NCI-H524 treated with DMSO at 0.1 percent for 48 hours (cell line): ENCODE measurements around the gene TELO2.

Experiments used
- DNase-seq: peaks from one replicate; lab custom pipeline; 2025; lab: John Stamatoyannopoulos, UW

The TELO2 gene

GRCh38 chr16:1519831-1520230 lies 26.7 kb downstream of the TELO2 start:
- no peak for DNase-seq

- no peak for DNase-seq
These were observed 27.3 kb downstream of the TELO2 start for GRCh38 chr16:1520461-1520860.

- no peak for DNase-seq
These were observed 30.6 kb downstream of the TELO2 start for GRCh38 chr16:1523581-1524245.

GRCh38 chr16:1524366-1524765 lies 31.2 kb downstream of the TELO2 start:
- DNase-seq, result no peak

GRCh38 chr16:1525871-1526607 lies 32.9 kb downstream of the TELO2 start:
- DNase-seq, result no peak

GRCh38 chr16:1526608-1527555 lies 33.7 kb downstream of the TELO2 start:
- no peak for DNase-seq

- DNase-seq, result no peak
These were observed 35.0 kb downstream of the TELO2 start for GRCh38 chr16:1527836-1528811.

- DNase-seq, result no peak
These were observed 35.9 kb downstream of the TELO2 start for GRCh38 chr16:1528921-1529537.

GRCh38 chr16:1530349-1530882 lies 37.3 kb downstream of the TELO2 start:
- DNase-seq, result no peak

GRCh38 chr16:1530883-1531637 lies 37.9 kb downstream of the TELO2 start:
- no peak for DNase-seq

GRCh38 chr16:1531638-1531910 lies 38.4 kb downstream of the TELO2 start:
- DNase-seq, result no peak

- DNase-seq, result no peak
These were observed 39.1 kb downstream of the TELO2 start for GRCh38 chr16:1532081-1532760.

- no peak for DNase-seq
These were observed 39.6 kb downstream of the TELO2 start for GRCh38 chr16:1532771-1533170.

GRCh38 chr16:1533443-1533951 lies 40.3 kb downstream of the TELO2 start, which contains the start of gene TMEM204:
TMEM204 (plus strand) TSS chr16:1533666; CDS start chr16:1534276, 610 bp downstream.
- no peak for DNase-seq

GRCh38 chr16:1534021-1535020 lies 41.2 kb downstream of the TELO2 start:
- no peak for DNase-seq

- no peak for DNase-seq
These were observed 42.5 kb downstream of the TELO2 start for GRCh38 chr16:1535391-1536291.

- no peak for DNase-seq
These were observed 43.4 kb downstream of the TELO2 start for GRCh38 chr16:1536601-1537000.
